Naive B cell (primary cell): ENCODE data around the gene CAPN8. TPM values are rescaled to one million over a fixed set of nuclear protein-coding genes. Genes with fewer than 3 reads are reported as not detected.

Experiments
- ATAC-seq, 2 donors: fragments of 150-1000 bp; cut with Tn5 transposase; 2 replicates each; pipeline ENCODE4 v1.10.0; 2021; ENCODE audit warnings: low read depth in 2 of 2, mild to moderate bottlenecking in 2 of 2, moderate library complexity in 2 of 2
- DNase-seq: peaks from one replicate; pipeline ENCODE4 v3.0.0; 2022
- H3K27ac Mint-ChIP-seq, 6 donors: one replicate each; pipeline ENCODE4 v1.8.0; 2020 to 2022; ENCODE audit warnings: mild to moderate bottlenecking in 6 of 6, mixed read lengths in 6 of 6, moderate library complexity in 5 of 6, inconsistent platforms in 2 of 6
- H3K27me3 Mint-ChIP-seq, 3 donors: one replicate each; pipeline ENCODE4 v1.8.0; 2021 to 2022; ENCODE audit warnings: mixed read lengths in 3 of 3, mild to moderate bottlenecking in 1 of 3
- H3K36me3 Mint-ChIP-seq, 2 donors: one replicate each; pipeline ENCODE4 v1.8.0; 2020 to 2022; ENCODE audit warnings: mixed read lengths in 2 of 2, inconsistent platforms in 1 of 2, mild to moderate bottlenecking in 1 of 2
- H3K4me1 Mint-ChIP-seq, 3 donors: one replicate each; pipeline ENCODE4 v1.8.0; 2020 to 2022; ENCODE audit warnings: mixed read lengths in 3 of 3, inconsistent platforms in 1 of 3, mild to moderate bottlenecking in 1 of 3, moderate library complexity in 1 of 3
- H3K4me3 Mint-ChIP-seq, 8 donors: one replicate each; pipeline ENCODE4 v1.8.0; 2020 to 2022; ENCODE audit warnings: mild to moderate bottlenecking in 8 of 8, mixed read lengths in 8 of 8, moderate library complexity in 8 of 8, inconsistent platforms in 2 of 8
- H3K9me3 Mint-ChIP-seq, 7 donors: one replicate each; pipeline ENCODE4 v1.8.0; 2020 to 2022; ENCODE audit warnings: mixed read lengths in 7 of 7, mild to moderate bottlenecking in 5 of 7, inconsistent platforms in 2 of 7, moderate library complexity in 1 of 7
- polyA plus RNA-seq, 6 donors: library from polyadenylated mRNA; unstranded; fragments of 300-500 nt; fragmentation: Illumina TruSeq; gene quantifications; one replicate each; pipeline ENCODE4 v1.2.3, GENCODE V29; 2021; ENCODE audit warnings: low read depth in 6 of 6

Gene CAPN8
- polyA plus RNA-seq, 6 donors from 2014 or later: not detected

- Mint-ChIP-seq H3K27ac (no peak overlapping the region), H3K4me1 (peaks cover 0 to 3% (median 0%) of the 10 kb centered on the region in 3 donors), H3K36me3 (peaks cover 0 to 4% of the 10 kb centered on the region in 2 donors), H3K4me3 (no peak overlapping the region), H3K27me3 (peaks cover 23 to 57% (median 56%) of the 10 kb centered on the region in 3 donors), H3K9me3 (peaks cover 0 to 2% (median 0%) of the 10 kb centered on the region in 7 donors)
- DNase-seq: no peak
- ATAC-seq: no peak
Measured at GRCh38 chr1:223659711-223660110, 5.8 kb downstream of the CAPN8 start.

GRCh38 chr1:223657978-223658377, 7.5 kb downstream of the CAPN8 start:
- H3K9me3 Mint-ChIP-seq: peaks cover 0 to 2% (median 0%) of the 10 kb centered on the region in 7 donors
- no peak overlapping the region for H3K4me3 Mint-ChIP-seq

GRCh38 chr1:223654083-223654482, 11.4 kb downstream of the CAPN8 start:
- DNase-seq: no peak
- no peak for ATAC-seq
- Mint-ChIP-seq H3K27me3 (peaks cover 14 to 35% (median 34%) of the 10 kb centered on the region in 3 donors), H3K27ac (no peak overlapping the region), H3K4me1 (no peaks in the 10 kb centered on the region), H3K4me3 (no peak overlapping the region), H3K9me3 (peaks cover 0 to 2% (median 0%) of the 10 kb centered on the region in 7 donors), H3K36me3 (no peaks in the 10 kb centered on the region)

More at GRCh38 chr1:223657978-223658377, 7.5 kb downstream of the CAPN8 start:
- ATAC-seq (no peak), DNase-seq (no peak)
- Mint-ChIP-seq H3K27ac (no peak overlapping the region), H3K27me3 (peaks cover 18 to 46% (median 43%) of the 10 kb centered on the region in 3 donors), H3K4me1 (no peaks in the 10 kb centered on the region), H3K36me3 (peaks cover 0 to 4% of the 10 kb centered on the region in 2 donors)

GRCh38 chr1:223653431-223653830, 12.1 kb downstream of the CAPN8 start:
- Mint-ChIP-seq H3K4me1 (no peaks in the 10 kb centered on the region), H3K36me3 (no peaks in the 10 kb centered on the region), H3K27ac (peak overlapping the region in 1 of 6 donors; percentile 76), H3K27me3 (peaks cover 18 to 34% (median 33%) of the 10 kb centered on the region in 3 donors), H3K9me3 (peaks cover 0 to 2% (median 0%) of the 10 kb centered on the region in 7 donors), H3K4me3 (no peak overlapping the region)
- no peak for DNase-seq
- no peak for ATAC-seq

GRCh38 chr1:223653015-223653414, 12.5 kb downstream of the CAPN8 start:
- no peak for ATAC-seq
- peaks cover 20 to 31% (median 30%) of the 10 kb centered on the region in 3 donors for H3K27me3 Mint-ChIP-seq
- no peak overlapping the region for H3K4me3 Mint-ChIP-seq
- H3K27ac Mint-ChIP-seq: peak overlapping the region in 1 of 6 donors; percentile 76
- H3K36me3 Mint-ChIP-seq: no peaks in the 10 kb centered on the region
- H3K4me1 Mint-ChIP-seq: no peaks in the 10 kb centered on the region
- peaks cover 0 to 2% (median 0%) of the 10 kb centered on the region in 7 donors for H3K9me3 Mint-ChIP-seq
- DNase-seq: no peak

- H3K9me3 Mint-ChIP-seq: peaks cover 0 to 2% (median 0%) of the 10 kb centered on the region in 7 donors
- no peak overlapping the region for H3K4me3 Mint-ChIP-seq
- H3K27me3 Mint-ChIP-seq: peaks cover 17 to 28% (median 27%) of the 10 kb centered on the region in 3 donors
- no peaks in the 10 kb centered on the region for H3K36me3 Mint-ChIP-seq
- DNase-seq: no peak
- no peaks in the 10 kb centered on the region for H3K4me1 Mint-ChIP-seq
- no peak overlapping the region for H3K27ac Mint-ChIP-seq
- no peak for ATAC-seq
Measured at GRCh38 chr1:223652436-223652941, 13.0 kb downstream of the CAPN8 start.

- H3K4me1 Mint-ChIP-seq: no peaks in the 10 kb centered on the region
- H3K36me3 Mint-ChIP-seq: no peaks in the 10 kb centered on the region
- peaks cover 27 to 32% (median 30%) of the 10 kb centered on the region in 3 donors for H3K27me3 Mint-ChIP-seq
- no peak overlapping the region for H3K27ac Mint-ChIP-seq
- DNase-seq: no peak
- H3K9me3 Mint-ChIP-seq: no peaks in the 10 kb centered on the region
- H3K4me3 Mint-ChIP-seq: no peak overlapping the region
- ATAC-seq: no peak
Measured at GRCh38 chr1:223651291-223651991, 14.1 kb downstream of the CAPN8 start.

GRCh38 chr1:223650465-223650864, 15.0 kb downstream of the CAPN8 start:
- Mint-ChIP-seq H3K27ac (no peak overlapping the region), H3K27me3 (peaks cover 28 to 29% (median 29%) of the 10 kb centered on the region in 3 donors), H3K36me3 (no peaks in the 10 kb centered on the region), H3K4me1 (no peaks in the 10 kb centered on the region), H3K9me3 (no peaks in the 10 kb centered on the region), H3K4me3 (no peak overlapping the region)
- DNase-seq (no peak), ATAC-seq (no peak)

- no peak for ATAC-seq
- Mint-ChIP-seq H3K27me3 (peaks cover 26 to 30% (median 28%) of the 10 kb centered on the region in 3 donors), H3K4me3 (no peak overlapping the region), H3K9me3 (no peaks in the 10 kb centered on the region), H3K4me1 (no peaks in the 10 kb centered on the region), H3K36me3 (no peaks in the 10 kb centered on the region), H3K27ac (no peak overlapping the region)
- no peak for DNase-seq
Measured at GRCh38 chr1:223649222-223649621, 16.3 kb downstream of the CAPN8 start.

- no peaks in the 10 kb centered on the region for H3K36me3 Mint-ChIP-seq
- H3K4me3 Mint-ChIP-seq: no peak overlapping the region
- DNase-seq: no peak
- H3K27me3 Mint-ChIP-seq: peaks cover 32 to 37% (median 34%) of the 10 kb centered on the region in 3 donors
- ATAC-seq: no peak
- no peaks in the 10 kb centered on the region for H3K4me1 Mint-ChIP-seq
- no peak overlapping the region for H3K27ac Mint-ChIP-seq
- no peaks in the 10 kb centered on the region for H3K9me3 Mint-ChIP-seq
Measured at GRCh38 chr1:223647249-223647648, 18.3 kb downstream of the CAPN8 start.

GRCh38 chr1:223645903-223646302, 19.6 kb downstream of the CAPN8 start:
- peaks cover 34 to 48% (median 41%) of the 10 kb centered on the region in 3 donors for H3K27me3 Mint-ChIP-seq
- no peaks in the 10 kb centered on the region for H3K4me1 Mint-ChIP-seq
- H3K27ac Mint-ChIP-seq: no peak overlapping the region
- no peaks in the 10 kb centered on the region for H3K36me3 Mint-ChIP-seq
- ATAC-seq (no peak), DNase-seq (no peak)
- H3K9me3 Mint-ChIP-seq: peaks cover 0 to 6% (median 0%) of the 10 kb centered on the region in 7 donors
- no peak overlapping the region for H3K4me3 Mint-ChIP-seq

- Mint-ChIP-seq H3K27ac (no peak overlapping the region), H3K4me1 (no peaks in the 10 kb centered on the region), H3K36me3 (peaks cover 0 to 19% of the 10 kb centered on the region in 2 donors), H3K27me3 (peaks cover 20 to 54% (median 38%) of the 10 kb centered on the region in 3 donors), H3K4me3 (no peak overlapping the region), H3K9me3 (peaks cover 5 to 22% (median 13%) of the 10 kb centered on the region in 7 donors)
- no peak for DNase-seq
- ATAC-seq: no peak
Measured at GRCh38 chr1:223642237-223642636, 23.3 kb downstream of the CAPN8 start.

- Mint-ChIP-seq H3K4me3 (no peak overlapping the region), H3K27me3 (peaks cover 19 to 58% (median 44%) of the 10 kb centered on the region in 3 donors), H3K36me3 (peaks cover 0 to 21% of the 10 kb centered on the region in 2 donors), H3K27ac (no peak overlapping the region), H3K4me1 (no peaks in the 10 kb centered on the region), H3K9me3 (peaks cover 5 to 27% (median 13%) of the 10 kb centered on the region in 7 donors)
- ATAC-seq (no peak), DNase-seq (no peak)
Measured at GRCh38 chr1:223641523-223642039, 23.9 kb downstream of the CAPN8 start.

- ATAC-seq: no peak
- no peak overlapping the region for H3K4me3 Mint-ChIP-seq
- H3K4me1 Mint-ChIP-seq: no peaks in the 10 kb centered on the region
- no peak for DNase-seq
- peaks cover 9 to 55% (median 37%) of the 10 kb centered on the region in 3 donors for H3K27me3 Mint-ChIP-seq
- H3K9me3 Mint-ChIP-seq: peaks cover 5 to 36% (median 18%) of the 10 kb centered on the region in 7 donors
- H3K36me3 Mint-ChIP-seq: peaks cover 0 to 21% of the 10 kb centered on the region in 2 donors
- no peak overlapping the region for H3K27ac Mint-ChIP-seq
Measured at GRCh38 chr1:223639331-223639749, 26.2 kb downstream of the CAPN8 start.
